ENCODE data around the gene NSUN5.
"Not testable (repeated sequence)": the region's sequence is repeated elsewhere in the genome, so short reads cannot be mapped to it uniquely, and the experiment has no call there.

The NSUN5 gene

DNA sequence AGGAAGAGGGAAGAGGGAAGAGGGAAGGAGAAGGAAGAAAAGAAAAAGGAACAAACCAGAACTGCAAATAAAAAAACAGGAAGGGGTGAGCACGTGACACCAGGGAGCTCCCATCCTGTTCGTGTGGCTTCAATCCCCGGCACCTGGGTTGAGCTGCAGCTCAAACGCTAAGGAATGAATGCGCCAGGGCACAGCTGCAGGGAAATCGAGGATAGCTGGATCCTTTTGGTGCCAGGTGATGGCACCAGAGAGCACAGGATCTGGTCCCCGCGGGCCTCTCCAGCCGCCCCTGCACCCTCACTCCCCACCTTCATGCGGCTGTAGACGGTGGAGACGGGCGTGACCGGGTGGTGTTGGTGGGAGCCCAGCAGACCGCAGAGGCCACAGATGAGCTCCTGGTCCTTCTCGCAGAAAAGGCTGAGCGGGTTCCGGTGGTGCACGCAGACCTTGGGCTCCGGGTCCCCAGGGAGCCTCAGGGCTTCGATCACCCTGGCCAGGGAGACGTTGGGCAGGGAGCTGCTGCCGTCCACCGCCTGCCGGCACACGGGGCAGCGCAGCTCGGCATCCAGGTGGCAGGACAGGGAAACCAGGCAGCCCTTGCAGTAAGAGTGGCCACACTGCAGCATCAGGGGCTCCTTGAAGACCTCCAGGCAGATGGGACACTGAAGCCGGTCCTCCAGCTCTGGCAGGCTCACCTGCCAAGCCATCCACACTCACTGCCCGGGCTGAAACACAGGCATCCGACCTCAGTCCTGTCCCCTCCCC is 15.6 kb upstream of the NSUN5 start:
- peak; percentile 49 for DNase-seq

DNA sequence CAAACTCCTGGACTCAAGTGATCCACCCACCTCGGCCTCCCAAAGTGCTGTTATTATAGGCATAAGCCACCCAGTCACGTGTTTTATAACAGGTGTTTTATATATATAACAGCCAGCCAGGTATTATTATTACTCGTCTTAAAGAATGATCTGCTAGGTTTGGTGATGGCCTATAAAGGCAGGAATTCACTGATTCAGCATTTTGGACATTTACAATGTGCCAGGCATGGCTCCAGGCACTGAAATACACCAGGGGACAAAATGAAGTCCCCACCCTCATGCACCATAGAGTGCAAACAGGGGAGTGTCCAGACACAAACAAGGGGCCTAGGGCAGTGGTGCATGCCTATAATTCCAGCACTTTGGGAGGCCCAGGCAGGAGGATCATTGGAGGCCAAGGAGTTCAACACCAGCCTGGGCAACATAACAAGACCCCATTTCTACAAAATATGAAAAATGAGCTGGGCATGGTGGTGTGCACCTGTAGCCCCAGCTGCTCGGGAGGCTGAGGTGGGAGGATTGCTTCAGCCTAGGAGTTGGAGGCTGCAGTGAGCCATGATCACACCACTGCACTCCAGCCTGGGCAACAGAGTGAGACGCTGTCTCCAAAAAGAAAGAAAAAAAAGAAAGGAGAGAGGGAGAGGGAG is 14.9 kb upstream of the NSUN5 start:
- not testable (repeated sequence) for DNase-seq

DNA sequence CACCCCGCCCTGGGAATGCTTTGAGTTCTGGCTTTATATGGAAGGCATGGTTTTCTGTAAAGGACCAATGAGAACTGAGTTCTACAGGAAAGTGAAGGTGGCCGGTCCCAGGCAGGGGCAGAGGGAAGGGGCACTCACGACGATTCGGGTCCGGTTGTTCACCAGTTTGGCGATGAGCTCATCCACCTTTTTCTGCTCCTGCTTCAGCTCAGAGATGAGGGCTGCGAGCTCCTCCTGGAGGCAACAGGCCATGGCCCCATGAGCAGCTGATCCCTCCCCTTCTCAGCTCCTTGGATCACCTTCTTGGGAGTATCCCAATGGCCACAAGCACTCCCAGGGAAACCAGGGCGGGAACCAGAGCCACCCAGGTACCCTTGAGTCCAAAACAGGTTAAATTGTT is 11.4 kb upstream of the NSUN5 start:
- not testable (repeated sequence) for DNase-seq

DNA sequence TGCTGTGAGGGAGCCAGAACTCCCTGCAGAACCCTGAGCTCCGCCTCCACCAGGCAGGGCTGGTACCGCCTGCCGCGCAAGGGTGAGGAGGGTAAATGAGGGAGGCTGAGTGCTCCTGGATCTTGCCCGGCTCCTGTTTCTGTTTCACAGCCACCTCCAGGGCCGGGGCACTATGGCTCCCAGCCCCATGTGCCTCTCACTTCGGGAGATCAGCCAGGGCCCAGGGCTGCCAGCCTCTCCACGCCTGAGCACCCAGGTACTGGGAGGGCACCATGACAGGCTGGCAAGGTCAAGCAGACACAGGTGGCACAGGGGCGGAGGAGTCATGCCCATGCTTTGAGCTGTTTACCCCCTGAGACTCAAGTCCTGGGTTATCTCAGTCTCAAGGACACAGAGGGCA is 10.9 kb upstream of the NSUN5 start:
- not testable (repeated sequence) for DNase-seq

DNA sequence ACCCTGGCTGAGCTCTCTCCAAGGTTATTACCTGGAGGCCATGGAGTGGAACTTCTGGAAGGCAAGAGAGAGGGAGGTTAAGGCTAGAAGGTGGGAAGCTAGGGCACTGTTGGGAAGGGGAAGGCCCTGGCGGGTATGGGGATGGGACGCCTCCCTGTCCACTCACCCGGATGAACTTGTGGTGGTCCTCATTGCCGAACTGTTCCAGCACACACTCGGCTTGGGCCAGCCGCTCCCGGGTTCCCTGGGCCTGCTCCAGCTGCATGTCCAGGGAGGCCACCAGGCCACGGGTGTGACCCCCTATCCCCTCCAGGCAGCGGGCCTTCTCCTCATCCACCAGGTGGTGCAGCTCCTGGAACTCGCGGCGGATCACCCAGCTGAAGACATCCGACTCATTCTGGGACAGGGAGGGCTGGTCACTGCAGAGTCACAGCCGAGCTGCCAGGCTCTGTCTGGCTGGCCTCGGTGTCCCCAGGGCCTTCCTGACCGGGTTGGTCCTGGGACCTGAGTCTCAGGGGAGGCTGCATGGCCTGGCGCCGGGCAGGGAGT is 10.1 kb upstream of the NSUN5 start:
- DNase-seq: not testable (repeated sequence)

DNA sequence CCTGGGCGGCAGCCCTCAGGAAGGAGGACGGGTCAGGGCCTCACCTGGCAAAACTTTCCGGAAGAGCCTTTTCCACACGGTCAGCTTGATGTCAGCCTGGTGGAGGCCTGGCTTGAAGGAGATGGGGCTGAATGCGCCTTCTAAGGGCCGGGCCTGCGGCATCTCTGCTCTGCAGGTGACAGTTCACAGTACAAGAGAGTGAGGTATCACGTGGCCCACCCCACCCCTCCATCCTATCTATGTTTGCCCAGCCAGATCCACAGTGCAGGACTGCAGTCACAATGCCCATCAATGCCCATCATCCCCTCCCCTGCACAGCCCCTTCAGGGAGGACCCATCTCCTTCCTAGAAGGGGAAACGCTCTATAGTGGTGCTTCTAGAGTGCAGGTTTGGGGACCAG is 7.9 kb upstream of the NSUN5 start:
- no peak for DNase-seq

DNA sequence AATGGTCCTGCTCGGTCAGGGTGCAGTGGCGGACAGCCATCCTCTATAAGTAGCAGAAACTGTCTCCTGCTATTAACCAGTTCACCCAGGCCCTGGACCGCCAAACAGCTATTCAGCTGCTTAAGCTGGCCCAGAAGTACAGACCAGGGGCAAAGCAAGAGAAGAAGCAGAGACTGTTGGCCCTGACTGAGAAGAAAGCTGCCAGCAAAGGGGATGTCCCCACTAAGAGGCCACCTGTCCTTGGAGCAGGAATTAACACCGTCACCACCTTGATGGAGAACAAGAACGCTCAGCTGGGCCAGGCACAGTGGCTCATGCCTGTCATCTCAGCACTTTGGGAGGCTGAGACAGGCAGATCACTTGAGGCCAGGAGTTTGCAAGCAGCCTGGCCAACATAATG is 5.6 kb upstream of the NSUN5 start:
- no peak for DNase-seq

DNA sequence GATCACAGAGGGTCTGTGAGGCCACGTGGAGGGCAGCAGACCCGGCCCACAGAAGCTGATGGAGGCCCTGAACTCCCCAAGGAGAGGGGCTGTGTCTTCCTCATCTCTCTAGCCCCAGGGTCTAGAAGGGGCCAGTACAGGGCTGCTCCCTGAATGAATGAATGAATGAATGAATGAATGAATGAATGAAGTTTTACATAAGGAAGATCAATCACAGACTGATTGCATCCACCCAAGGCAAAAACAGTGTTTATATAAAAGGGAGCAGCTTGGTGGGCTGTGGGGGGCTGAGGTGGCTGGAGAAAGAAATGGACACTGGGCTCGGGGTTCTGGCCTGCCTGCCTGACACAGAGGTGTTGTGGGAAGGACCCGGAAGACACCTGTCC is 4.9 kb upstream of the NSUN5 start:
- no peak for DNase-seq

DNA sequence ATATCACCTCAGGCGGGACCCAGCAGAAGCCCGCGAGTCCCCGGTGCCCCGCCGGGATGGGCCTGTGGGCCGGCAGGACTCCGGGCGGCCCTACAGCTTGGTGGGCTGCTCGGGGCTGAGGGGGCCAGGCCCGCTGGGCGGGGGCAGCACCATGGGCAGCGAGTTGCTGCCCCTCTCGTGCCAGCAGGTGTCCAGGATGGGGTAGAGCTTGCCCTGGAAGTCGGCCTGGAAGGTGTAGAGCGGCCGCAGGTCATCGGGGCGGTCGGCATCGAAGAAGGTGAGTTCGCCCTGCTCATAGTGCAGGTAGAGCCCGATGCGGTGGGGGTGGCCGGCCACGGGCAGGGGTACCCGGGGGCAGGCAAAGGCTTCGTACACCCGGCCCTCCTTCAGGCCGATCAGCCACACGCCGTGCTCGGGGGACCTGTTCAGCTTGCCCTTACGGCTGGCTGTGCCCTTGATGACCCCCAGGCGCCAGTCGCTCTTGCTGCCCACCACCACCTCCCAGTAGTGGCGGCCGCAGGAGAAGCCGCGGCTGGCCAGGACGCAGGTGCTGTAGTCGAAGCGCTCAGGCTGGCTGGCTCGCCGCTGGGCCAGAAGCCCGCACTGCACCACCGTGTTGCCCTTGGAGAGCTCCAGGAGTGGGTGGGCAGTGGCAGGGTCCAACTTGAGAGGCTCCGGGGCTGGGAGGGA is 4.3 kb upstream of the NSUN5 start:
- DNase-seq: no peak

DNA sequence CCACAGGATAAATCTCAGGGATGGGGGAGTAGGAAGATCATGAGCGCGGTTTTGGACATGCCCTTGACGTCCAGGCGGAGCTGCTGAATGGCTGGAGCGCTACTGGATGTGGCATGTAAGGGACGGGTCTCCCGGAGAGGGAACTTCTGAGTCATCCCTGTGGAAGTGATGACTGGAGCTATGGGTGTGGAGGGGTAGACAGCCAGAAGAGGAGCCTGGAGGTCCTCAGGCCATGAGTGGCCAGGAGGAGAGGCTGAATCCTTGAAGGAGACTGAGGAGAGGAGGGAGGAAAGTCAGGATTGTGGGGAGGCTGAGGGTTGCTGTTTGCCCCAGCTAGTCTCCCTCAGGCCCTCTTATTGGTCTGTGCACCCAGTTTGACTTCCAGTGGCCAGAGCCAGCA is 2.8 kb upstream of the NSUN5 start:
- DNase-seq: not testable (repeated sequence)

DNA sequence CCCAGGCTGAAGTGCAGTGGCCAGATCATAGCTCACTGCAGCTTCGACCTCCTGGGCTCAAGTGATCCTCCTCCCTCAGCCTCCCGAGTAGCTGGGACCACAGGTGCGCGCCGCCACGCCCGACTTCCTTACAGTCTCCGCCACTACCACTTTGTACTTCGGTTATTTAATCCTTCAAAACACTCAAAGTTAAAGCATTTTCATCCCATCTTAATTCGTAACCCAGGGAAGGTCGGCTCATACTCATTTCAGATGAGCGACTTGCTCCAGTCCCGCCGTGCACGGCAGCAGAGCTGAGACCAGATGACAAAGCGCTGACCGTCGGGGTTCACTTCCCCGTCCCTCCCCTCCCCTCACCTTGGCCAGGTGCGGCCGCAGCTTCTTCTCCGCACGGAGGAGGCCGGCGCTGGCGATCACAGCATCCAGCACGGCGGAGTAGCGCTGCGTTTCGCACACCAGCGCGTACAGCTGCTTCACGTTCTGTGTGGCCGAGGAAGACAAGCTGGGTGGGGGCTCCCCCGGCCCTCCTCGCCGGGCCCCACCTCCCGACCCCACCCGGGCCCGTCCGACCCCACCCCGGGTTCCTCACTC is 457 bp downstream of the NSUN5 start:
- no peak for DNase-seq

DNA sequence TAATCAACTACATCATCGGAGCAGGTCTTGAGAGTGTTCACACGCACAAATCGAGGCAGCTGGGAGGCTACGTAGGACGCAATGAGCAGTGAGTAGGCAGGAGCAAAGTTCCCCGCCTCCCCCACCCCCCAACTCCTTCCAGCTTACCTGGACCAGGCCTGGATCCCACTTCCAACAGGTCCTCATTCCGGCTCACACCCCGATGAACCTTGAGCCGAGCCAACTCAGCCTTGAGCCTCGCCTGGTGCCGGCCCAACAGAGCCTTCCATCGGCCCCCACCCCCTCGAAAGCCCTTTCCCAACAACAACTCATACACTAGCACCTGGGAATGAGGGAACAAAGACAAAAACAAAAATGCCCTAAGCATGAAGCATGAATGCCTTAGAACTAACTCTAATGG is 1.2 kb downstream of the NSUN5 start:
- DNase-seq: no peak

DNA sequence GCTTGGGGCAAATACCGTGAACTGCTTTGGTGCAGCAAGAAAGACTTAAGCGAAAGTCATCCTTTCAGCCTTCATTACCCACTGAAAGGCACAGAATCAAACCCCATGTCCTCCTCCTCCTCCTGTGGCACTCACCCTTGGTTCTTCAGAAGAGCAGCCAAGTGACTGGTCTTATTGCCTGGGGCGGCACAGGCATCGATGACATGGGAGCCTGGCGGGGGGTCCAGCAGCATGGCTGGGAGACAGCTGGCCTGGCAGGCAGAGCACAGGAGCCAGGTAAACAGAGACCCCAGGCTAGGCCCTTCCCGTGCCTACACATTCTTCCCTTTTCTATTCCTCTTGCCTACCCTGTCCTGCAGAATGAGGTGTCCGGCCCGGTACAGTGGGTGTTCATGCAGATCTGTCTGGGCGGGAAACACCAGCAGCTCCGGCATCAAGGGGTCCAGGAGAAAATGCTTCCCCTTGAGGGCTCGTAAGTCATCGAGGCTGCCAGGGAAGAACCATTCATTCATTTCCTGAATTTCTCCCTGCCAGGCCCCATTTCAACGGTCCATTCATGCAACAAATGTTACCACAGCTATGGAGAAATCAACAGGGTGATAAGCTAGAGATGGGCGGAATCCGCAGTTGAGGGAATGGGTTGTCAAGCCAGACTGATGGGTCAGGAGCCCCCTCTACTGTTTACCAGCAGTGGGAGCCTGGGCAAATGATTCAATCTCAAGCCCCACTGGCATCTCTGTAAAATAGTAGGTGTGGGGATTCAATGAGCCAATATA is 3.8 kb downstream of the NSUN5 start:
- DNase-seq: not testable (repeated sequence)

DNA sequence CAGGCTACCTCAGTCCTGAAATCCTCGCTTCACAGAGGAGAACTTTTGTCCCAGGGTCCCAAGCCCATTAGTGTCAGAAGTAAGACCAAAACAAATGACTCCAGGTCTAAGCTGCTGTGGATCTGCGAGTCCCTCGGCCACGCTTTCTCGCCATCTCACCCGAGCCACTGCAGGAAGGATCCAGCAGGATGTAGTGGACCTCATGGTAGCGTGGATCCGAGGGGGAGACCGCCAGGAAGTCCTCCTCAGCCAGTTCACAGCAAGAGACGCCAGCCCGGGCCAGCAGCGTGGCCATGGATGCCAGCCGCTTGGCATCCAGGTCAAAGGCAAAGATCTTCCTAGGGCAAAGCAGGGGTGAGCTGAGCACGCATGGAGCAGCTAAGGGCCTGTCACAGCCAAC is 4.6 kb downstream of the NSUN5 start:
- no peak for DNase-seq

DNA sequence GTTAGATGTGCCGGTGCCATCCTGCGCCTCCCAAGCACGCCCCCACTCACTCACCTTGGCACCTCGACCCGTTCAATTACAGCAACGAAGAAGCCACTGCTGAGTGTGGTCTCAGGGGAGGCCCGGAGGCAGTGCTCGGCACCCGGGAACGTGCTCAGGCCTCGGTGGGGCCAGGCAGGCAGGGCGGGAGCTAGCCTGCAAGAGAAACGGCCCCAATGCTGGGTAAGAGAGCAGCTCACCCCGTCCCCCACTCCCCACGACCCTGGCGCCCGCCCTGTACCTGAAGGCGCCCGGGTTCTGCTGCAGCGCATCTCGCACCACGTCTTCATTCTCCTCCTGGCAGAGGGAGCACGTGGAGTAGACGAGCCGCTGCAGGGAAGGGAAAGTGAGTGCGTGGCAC is 5.1 kb downstream of the NSUN5 start:
- DNase-seq: no peak

DNA sequence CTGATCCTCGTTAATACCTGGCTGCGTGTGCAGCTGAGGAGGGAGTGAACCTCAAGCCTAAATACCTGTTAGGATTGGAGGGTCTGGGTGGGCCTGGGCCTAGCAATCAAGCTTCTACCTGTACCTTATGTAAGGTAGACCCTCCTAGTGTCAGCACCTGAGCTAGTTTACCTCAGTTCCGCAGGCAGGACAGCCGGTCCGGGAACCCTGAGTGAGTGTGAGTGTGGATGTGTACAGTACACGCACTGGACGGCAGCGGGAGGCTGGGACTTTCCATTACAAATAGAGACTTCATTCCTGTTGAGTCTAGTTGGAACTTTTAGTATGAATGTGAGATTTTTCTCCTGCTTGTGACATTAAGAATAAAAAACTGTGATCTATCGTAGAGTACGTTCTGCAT is 5.8 kb downstream of the NSUN5 start:
- not testable (repeated sequence) for DNase-seq

DNA sequence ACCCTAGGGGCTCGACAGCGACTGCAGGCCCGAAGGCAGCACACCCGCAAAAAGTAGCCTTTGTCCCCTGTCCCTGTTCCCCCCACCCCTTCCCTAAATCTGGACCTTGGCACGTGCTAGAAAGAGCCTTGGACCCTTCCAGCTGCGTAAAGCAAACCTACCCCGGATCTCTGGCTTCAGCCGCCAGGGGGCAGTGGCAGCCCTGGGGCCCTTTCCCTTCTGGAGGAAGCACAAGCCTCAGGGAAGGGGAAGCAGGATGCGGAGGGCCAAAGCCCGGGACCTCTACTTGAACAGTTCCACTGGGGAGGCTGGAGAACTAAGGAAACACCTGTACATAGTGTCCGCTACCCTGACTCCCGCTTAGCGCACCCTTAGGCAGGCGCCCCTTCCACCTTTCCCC is 7.5 kb downstream of the NSUN5 start:
- not testable (repeated sequence) for DNase-seq

DNA sequence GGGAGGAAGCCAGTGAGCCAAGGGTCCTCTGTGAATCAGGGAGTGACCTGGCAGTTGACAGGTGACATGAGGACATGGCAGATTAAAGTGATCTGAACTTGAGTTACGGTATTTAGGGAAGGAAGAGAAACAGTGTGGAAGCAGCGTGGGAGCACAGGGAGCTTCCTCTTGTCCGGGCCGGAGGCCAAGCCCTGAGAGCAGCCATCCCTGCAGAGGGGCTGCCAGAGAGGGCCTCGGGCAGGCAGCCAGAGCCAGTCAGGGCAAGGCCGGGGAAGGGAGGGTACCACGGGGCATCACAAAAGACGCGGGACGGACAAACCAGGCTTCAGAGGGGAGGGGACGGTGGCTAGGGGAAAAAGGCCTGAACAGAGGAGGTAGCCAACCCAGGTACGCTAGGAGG is 8.8 kb downstream of the NSUN5 start:
- DNase-seq: not testable (repeated sequence)

DNA sequence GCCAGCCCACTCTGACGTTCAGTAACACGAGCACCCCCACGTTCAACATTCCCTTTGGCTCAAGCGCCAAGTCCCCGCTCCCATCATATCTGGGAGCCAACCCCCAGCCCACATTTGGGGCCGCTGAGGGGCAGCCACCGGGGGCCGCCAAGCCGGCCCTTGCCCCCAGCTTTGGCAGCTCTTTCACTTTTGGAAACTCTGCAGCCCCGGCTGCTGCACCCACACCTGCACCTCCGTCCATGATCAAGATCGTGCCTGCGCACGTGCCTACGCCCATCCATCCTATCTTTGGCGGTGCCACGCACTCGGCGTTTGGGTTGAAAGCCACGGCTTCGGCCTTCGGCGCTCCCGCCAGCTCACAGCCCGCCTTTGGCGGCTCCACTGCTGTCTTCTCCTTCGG is 10.9 kb downstream of the NSUN5 start:
- not testable (repeated sequence) for DNase-seq

DNA sequence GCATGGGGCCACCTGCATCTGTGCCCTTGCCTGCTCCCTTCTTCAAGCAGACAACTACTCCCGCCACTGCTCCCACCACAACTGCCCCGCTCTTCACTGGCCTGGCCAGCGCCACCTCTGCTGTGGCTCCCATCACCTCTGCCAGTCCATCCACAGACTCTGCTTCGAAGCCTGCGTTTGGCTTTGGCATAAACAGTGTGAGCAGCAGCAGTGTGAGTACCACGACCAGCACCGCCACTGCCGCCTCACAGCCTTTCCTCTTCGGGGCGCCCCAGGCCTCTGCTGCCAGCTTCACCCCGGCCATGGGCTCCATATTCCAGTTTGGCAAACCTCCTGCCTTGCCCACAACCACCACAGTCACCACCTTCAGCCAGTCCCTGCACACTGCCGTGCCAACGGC is 11.4 kb downstream of the NSUN5 start:
- not testable (repeated sequence) for DNase-seq

DNA sequence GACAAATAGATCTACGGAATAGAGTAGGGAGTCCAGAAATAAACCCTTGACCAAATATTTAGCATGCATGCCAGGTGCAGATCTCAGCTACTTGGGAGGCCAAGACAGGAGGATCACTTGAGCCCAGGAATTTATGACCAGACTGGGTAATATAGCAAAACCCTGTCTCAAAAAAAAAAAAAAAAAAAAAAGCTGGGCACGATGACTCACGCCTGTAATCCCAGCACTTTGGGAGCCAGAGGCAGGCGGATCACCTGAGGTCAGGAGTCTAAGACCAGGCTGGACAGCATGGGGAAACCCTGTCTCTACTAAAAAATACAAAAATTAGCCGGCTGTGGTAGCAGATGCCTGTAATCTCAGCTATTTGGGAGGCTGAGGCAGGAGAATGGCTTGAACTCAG is 31.4 kb downstream of the NSUN5 start:
- not testable (repeated sequence) for DNase-seq

DNA sequence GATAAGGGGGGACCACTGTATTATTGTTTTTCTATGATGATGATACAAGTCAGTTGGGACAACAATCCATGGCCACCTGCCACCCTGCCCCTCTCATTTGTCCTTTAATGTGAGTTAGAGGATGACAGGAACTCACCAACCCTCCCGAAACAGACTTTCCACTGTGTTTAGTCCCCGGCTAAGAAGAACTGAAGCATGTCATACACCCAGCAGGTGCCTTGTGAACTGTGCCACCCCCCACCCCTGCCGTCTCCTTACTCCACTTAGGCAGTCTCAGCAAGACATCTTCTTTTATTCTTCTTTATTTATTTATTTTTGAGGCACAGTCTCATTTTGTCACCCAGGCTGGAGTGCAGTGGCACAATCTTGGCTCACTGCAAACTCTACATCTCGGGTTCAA is 40.8 kb downstream of the NSUN5 start:
- not testable (repeated sequence) for DNase-seq

All from midbrain (tissue), 1 donor.